Activated T-cell treated with anti-CD3 and anti-CD28 coated beads, Interleukin-2, amount 50 U/mL, for 1 hour (primary cell): Measurements from ENCODE around the gene DRC7.

Experiments used
- DNase-seq: peaks from one replicate; pipeline ENCODE4 v3.0.0-alpha.2; 2020

The DRC7 gene

GRCh38 chr16:57677622-57678369 lies 16.8 kb upstream of the DRC7 start:
- no peak for DNase-seq

DNA sequence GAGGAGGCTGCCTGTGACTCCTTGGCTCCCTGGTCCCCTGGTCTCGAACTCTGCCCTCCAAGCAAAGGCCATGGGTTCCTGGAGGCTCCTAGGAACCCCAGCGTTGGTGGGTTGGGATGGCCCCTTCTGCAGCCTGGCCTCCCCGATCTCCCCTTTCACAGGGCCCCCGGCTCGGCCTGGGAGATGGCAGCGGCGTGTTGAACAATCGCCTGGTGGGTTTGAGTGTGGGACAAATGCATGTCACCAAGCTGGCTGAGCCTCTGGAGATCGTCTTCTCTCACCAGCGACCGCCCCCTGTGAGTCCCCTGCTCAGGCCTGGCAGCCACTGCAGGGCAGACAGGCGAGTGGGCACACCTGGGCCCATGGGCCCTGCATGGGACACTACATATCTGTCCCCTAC lies 15.6 kb upstream of the DRC7 start:
- no peak for DNase-seq

GRCh38 chr16:57679767-57680482 lies 14.7 kb upstream of the DRC7 start:
- no peak for DNase-seq

DNA sequence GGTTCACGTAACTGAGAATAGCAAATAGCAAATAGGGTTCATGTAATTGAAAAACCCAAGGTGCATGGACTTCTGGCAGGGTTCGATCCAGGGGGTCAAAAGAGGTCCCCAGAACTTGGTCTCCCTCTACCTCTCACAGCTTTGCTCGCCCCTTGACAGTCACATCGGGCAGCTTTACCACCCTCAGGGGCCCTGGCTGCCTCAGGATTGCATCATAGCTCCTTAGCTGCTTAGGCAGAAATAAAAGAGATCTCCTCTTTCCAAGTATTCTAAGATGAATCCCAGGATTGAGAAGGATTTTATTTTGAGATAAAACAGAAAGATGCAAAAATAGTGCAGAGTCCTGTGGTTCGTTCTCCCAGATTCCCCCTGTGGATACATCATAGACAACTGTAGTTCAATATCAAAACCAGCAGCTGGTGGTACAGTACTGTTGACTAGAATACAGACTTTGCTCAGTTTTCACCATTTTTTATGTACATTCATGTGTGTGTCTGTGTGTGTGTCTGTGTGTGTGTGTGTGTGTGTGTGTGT lies 13.7 kb upstream of the DRC7 start:
- DNase-seq: no peak

GRCh38 chr16:57681950-57682728 lies 12.5 kb upstream of the DRC7 start:
- no peak for DNase-seq

- no peak for DNase-seq
Observed at GRCh38 chr16:57682809-57683635, 11.6 kb upstream of the DRC7 start.

- DNase-seq: no peak
Observed at GRCh38 chr16:57683636-57684545, 10.7 kb upstream of the DRC7 start.

DNA sequence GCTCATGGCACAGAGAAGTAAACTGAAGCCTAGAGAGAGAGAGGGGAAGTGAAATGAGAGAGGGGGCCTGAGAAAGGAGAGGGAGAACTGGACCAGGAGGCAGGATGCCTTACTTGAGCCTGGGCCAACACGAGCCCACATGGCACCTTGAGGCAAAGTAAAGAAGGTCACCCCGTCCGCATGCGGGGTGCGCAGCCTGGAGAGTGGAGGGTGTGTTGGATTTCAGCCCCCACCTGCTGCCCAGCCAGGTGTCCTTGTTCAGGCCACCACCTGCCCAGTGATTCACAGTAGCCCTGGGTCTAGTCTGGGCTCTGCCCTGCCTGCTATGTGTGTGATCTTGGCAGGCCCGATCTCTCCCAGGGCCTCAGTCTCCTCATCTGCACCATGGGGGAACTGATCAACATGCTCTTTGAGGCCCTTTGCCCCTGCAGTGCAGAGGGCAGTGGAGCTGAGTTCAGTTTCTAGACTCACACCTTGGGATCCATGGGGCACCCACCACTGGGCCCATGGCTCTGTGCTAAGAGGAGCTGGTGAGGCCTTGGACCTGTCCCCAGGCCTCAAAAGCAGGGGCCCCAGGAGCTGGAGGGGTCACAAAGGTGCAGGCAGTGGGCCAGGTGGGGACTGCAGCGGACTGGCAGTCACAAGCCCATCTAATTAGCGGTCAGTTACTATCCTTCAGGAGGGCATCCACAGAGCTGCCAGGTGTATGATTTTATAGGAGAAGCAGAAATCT lies 9.8 kb upstream of the DRC7 start:
- no peak for DNase-seq

DNA sequence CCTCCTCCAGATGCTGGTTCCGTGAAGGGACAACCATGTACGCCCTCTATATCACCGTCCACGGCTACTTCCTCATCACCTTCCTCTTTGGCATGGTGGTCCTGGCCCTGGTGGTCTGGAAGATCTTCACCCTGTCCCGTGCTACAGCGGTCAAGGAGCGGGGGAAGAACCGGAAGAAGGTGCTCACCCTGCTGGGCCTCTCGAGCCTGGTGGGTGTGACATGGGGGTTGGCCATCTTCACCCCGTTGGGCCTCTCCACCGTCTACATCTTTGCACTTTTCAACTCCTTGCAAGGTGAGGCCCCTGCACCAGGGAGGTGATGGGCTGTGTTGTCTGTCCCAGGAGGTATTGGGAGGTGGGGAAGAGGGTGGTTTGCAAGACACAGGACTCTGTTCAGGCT lies 9.0 kb upstream of the DRC7 start:
- no peak for DNase-seq

- no peak for DNase-seq
Observed at GRCh38 chr16:57686577-57686976, 8.0 kb upstream of the DRC7 start.

DNA sequence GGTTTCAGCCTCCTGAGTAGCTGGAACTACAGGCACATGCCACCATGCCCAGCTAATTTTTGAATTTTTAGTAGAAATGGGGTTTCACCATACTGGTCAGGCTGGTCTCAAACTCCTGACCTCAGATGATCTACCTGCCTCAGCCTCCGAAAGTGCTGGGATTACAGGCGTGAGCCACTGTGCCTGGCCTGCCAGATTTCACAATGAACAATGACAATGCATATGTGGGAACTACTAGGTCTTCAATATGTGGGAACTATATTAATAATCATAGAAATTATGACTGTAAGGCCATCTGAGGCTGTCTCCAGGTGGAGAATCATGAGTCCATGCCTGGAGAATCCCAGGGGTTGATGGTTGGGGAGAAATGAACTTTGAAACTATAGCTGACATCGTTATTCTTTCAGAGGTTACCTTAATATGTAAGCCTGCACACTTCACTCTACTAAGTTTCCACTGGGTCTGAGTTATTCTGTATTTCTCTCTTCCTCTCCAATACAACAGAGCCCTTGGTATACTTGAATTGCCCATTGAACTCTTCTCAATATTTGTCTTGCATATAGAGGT lies 7.2 kb upstream of the DRC7 start:
- DNase-seq: no peak

- no peak for DNase-seq
Observed at GRCh38 chr16:57688487-57688986, 6.1 kb upstream of the DRC7 start.

DNA sequence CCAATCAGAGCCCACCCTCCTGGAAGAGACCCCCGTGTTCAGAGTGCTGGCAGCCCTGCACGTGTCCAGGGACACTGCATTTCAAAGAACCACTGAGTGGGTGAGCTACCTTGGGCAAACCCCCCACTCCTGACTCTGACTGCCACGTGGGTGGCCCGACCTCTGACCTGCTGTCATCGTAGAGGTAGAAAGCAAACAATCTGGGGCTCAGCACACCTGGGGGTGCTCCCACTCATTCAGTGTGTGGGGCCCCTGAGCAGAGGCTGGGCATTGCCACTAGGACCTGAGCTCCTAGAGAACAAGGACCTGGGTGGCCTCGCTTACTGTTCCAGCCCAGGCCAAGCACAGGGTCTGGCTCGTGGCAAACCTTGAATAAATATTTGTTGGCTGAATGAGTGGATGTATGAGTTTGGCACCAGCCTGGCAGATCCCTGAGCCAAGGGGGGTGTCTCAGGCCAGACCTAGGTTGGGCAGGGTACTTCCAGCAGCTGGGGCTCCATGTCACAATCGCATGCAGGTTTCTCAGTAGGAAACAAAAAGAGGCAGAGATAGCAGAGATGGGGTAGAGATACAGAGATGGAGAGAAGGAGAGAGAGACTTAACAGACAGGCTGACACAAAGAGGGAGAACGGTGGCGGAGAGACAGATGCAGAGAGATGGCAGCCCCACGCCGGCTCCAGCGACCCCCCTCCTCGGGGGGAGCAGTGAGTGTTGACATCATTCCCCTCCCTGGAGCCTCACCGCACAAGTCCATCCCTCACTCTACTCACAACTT lies 5.4 kb upstream of the DRC7 start:
- no peak for DNase-seq

GRCh38 chr16:57689762-57690558 lies 4.6 kb upstream of the DRC7 start:
- DNase-seq: peak; percentile 45

- no peak for DNase-seq
Observed at GRCh38 chr16:57690782-57691471, 3.7 kb upstream of the DRC7 start.

DNA sequence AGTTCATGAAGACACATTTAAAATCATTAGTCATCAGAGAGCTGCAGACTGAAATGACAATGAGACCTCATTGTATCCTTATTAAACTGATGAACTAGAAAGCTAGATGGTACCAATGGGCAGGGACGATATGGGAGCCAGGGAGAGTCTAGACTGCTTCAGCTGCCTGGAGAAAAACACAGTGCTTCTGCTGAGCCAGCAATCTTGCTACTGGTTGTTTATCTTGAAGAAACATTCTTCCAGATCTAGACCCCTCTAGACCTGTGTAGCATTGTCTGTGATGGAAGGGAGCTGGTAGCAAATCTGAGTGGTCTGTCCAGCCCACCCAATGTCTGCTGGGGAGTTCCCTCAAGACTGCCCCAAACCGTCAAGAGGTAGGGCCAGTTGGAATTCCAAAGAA lies 2.0 kb upstream of the DRC7 start:
- no peak for DNase-seq

GRCh38 chr16:57693550-57693949 lies 1.1 kb upstream of the DRC7 start:
- DNase-seq: no peak

- no peak for DNase-seq
Observed at GRCh38 chr16:57694231-57694724, 328 bp upstream of the DRC7 start.
